A673 (cell line): ENCODE results near the gene ADARB2. TPM values are rescaled to one million over a fixed set of nuclear protein-coding genes. Genes with fewer than 3 reads are reported as not detected.

Experiments used
- BruUV-seq: library from RNA; stranded (reverse); fragments of 400-500 nt; replicated peaks from 2 replicates; lab custom pipeline; 2021; lab: Mats Ljungman, UMichigan
- CTCF ChIA-PET: fragments of 300-600 bp; sonication (Branson Sonifier 250); formaldehyde crosslinking; loops from one replicate; lab custom pipeline; 2022; ENCODE audit warnings: antibody characterized with exemption; lab: Charles Lee
- POLR2A ChIA-PET: fragments of 300-600 bp; sonication (Branson Sonifier 250); formaldehyde crosslinking; loops from one replicate; lab custom pipeline; 2022; ENCODE audit warnings: antibody characterized with exemption; ENCODE audit not compliant: low non-redundant PET; lab: Charles Lee
- DNase-seq: peaks from one replicate; pipeline ENCODE4 v3.0.0-alpha.2; 2015; ENCODE audit warnings: low spot score
- H3K27ac ChIP-seq: fragments of 200-600 bp; sonication (generic); 2 replicates; pipeline ENCODE4 v1.5.1; 2016; ENCODE audit warnings: mixed run types, low read depth, mild to moderate bottlenecking, mixed read lengths, antibody characterized with exemption, low read length; ENCODE audit not compliant: poor library complexity, severe bottlenecking
- H3K27me3 ChIP-seq: fragments of 200-600 bp; sonication (generic); replicated peaks from 2 replicates; pipeline ENCODE4 v1.6.1; 2017; ENCODE audit warnings: mixed run types, low read depth, mild to moderate bottlenecking, mixed read lengths, antibody characterized with exemption, low read length; ENCODE audit not compliant: insufficient read depth, poor library complexity
- H3K36me3 ChIP-seq: fragments of 200-600 bp; sonication (generic); 2 replicates; pipeline ENCODE4 v1.6.1; 2016; ENCODE audit warnings: mixed run types, mild to moderate bottlenecking, mixed read lengths, antibody characterized with exemption, low read length; ENCODE audit not compliant: insufficient read depth, poor library complexity, severe bottlenecking
- H3K4me1 ChIP-seq: fragments of 200-600 bp; sonication (generic); 2 replicates; pipeline ENCODE4 v1.6.1; 2017; ENCODE audit warnings: mixed run types, mild to moderate bottlenecking, mixed read lengths, antibody characterized with exemption, low read length; ENCODE audit not compliant: insufficient read depth, poor library complexity, severe bottlenecking
- H3K4me3 ChIP-seq: fragments of 200-600 bp; sonication (generic); 2 replicates; pipeline ENCODE4 v1.5.1; 2016; ENCODE audit warnings: low read depth, mixed run types, mild to moderate bottlenecking, mixed read lengths, low read length; ENCODE audit not compliant: poor library complexity, severe bottlenecking
- H3K9me3 ChIP-seq: fragments of 200-600 bp; sonication (generic); 2 replicates; pipeline ENCODE4 v1.6.1; 2016; ENCODE audit warnings: mixed run types, low read depth, mild to moderate bottlenecking, mixed read lengths, antibody characterized with exemption, low read length; ENCODE audit not compliant: poor library complexity, severe bottlenecking
- EZH2 ChIP-seq: fragments of 200-600 bp; sonication (generic); IDR thresholded peaks from 2 replicates; pipeline ENCODE4 v1.6.1; 2017; ENCODE audit warnings: borderline replicate concordance, low read depth, mild to moderate bottlenecking, mixed read lengths, antibody characterized with exemption, low read length; ENCODE audit not compliant: poor library complexity, severe bottlenecking
- intact Hi-C: fragments of 100-400 bp; cut with micrococcal nuclease; formaldehyde crosslinking; loops from one replicate; pipeline ENCODE4 v1.10.0; 2022; ENCODE audit not compliant: unreplicated experiment
- total RNA-seq: library from RNA; stranded (reverse); gene quantifications from 2 replicates; pipeline ENCODE4 v1.2.3, GENCODE V29; 2021
- TF ChIP-seq, protein P1 (sequence below): fragments of 300-800, 200-600 bp; sonication (generic); conservative IDR thresholded peaks from 2 replicates; pipeline ENCODE4 v1.5.1; 2017; ENCODE audit warnings: low read depth, mild to moderate bottlenecking, antibody characterized with exemption, low read length, moderate library complexity, mixed read lengths

ADARB2 gene
- total RNA-seq, 1 experiment from 2014 or later = not detected

GRCh38 chr10:1626835-1627234 lies 110.5 kb downstream of the ADARB2 start:
- DNase-seq = no peak
- BruUV-seq = no TSS peak
- ChIA-PET POLR2A (no interaction called here), CTCF (no interaction called here)
- H3K9me3 ChIP-seq = no peaks in the 10 kb centered on the region
- no peak overlapping the region for H3K4me3 ChIP-seq
- no peak overlapping the region for H3K27ac ChIP-seq
- intact Hi-C loops = no loop called here
- peaks cover 53% of the 10 kb centered on the region for H3K27me3 ChIP-seq
- no peaks in the 10 kb centered on the region for H3K36me3 ChIP-seq
- TF ChIP-seq, protein P1, sequence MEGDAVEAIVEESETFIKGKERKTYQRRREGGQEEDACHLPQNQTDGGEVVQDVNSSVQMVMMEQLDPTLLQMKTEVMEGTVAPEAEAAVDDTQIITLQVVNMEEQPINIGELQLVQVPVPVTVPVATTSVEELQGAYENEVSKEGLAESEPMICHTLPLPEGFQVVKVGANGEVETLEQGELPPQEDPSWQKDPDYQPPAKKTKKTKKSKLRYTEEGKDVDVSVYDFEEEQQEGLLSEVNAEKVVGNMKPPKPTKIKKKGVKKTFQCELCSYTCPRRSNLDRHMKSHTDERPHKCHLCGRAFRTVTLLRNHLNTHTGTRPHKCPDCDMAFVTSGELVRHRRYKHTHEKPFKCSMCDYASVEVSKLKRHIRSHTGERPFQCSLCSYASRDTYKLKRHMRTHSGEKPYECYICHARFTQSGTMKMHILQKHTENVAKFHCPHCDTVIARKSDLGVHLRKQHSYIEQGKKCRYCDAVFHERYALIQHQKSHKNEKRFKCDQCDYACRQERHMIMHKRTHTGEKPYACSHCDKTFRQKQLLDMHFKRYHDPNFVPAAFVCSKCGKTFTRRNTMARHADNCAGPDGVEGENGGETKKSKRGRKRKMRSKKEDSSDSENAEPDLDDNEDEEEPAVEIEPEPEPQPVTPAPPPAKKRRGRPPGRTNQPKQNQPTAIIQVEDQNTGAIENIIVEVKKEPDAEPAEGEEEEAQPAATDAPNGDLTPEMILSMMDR = no peak
- no peaks in the 10 kb centered on the region for H3K4me1 ChIP-seq

DNA sequence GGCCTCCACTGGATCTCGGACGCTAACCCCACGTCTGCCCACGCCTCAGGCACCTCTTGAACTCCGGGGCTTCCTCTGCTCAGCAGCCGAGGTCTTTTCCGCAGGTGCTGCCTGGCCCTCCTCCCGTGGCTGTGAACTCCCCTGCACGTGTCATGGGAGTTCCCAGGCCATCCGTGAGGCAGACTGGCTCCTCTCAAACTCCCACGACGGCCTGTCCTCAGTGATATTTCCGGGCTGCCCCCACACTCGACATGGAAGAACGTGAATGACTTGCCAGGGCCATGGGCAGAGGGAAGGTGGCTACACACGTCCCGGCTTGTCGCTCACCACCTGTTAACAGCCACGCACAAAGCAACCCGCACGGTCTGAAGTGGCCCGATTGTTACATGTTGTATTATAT lies 110.9 kb downstream of the ADARB2 start:
- ChIA-PET CTCF (no interaction called here), POLR2A (no interaction called here)
- Histone ChIP-seq H3K27me3 (peaks cover 53% of the 10 kb centered on the region), H3K9me3 (no peaks in the 10 kb centered on the region), H3K4me3 (no peak overlapping the region), H3K36me3 (no peaks in the 10 kb centered on the region), H3K27ac (no peak overlapping the region), H3K4me1 (no peaks in the 10 kb centered on the region)
- intact Hi-C loops = no loop called here
- TF ChIP-seq EZH2 = no peak
- TF ChIP-seq, protein P1 = no peak
- no TSS peak for BruUV-seq
- DNase-seq = no peak

DNA sequence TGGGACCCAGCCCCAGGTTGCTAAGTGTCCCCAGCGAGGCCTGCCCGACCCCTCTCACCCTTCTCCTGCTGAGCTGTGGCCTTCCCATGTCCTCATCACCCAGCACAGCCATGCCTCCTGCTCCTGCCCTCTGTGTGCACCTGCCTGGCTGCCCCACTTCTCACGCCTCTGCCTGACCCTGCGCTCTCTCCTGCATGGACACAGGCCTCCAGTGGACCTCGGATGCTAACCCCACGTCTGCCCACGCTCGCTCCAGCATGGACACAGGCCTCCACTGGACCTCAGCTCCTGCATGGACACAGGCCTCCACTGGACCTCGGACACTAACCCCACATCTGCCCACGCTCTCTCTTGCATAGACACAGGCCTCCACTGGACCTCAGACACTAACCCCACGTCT lies 111.6 kb downstream of the ADARB2 start:
- Histone ChIP-seq H3K27ac (no peak overlapping the region), H3K4me1 (no peaks in the 10 kb centered on the region), H3K27me3 (peaks cover 54% of the 10 kb centered on the region), H3K4me3 (no peak overlapping the region), H3K9me3 (no peaks in the 10 kb centered on the region), H3K36me3 (no peaks in the 10 kb centered on the region)
- no TSS peak for BruUV-seq
- POLR2A ChIA-PET = interaction anchor here (0.6 kb wide), 1 partner anchor 662 kb away, joined by 4 read pairs; no protein-coding TSS in a partner anchor
- CTCF ChIA-PET = no interaction called here
- intact Hi-C loops = no loop called here
- DNase-seq = no peak
- no peak for TF ChIP-seq EZH2
- TF ChIP-seq, protein P1 = no peak
